HG03520 (cell line): ENCODE data around the gene JOSD2.
"Not testable (repeated sequence)": the region's sequence is repeated elsewhere in the genome, so short reads cannot be mapped to it uniquely, and the experiment has no call there.

Experiments
- ATAC-seq: cut with Tn5 transposase; IDR thresholded peaks from one replicate; pipeline ENCODE4 v1.9.1; 2021; ENCODE audit warnings: mild to moderate bottlenecking, moderate library complexity; ENCODE audit not compliant: unreplicated experiment

JOSD2 gene

DNA sequence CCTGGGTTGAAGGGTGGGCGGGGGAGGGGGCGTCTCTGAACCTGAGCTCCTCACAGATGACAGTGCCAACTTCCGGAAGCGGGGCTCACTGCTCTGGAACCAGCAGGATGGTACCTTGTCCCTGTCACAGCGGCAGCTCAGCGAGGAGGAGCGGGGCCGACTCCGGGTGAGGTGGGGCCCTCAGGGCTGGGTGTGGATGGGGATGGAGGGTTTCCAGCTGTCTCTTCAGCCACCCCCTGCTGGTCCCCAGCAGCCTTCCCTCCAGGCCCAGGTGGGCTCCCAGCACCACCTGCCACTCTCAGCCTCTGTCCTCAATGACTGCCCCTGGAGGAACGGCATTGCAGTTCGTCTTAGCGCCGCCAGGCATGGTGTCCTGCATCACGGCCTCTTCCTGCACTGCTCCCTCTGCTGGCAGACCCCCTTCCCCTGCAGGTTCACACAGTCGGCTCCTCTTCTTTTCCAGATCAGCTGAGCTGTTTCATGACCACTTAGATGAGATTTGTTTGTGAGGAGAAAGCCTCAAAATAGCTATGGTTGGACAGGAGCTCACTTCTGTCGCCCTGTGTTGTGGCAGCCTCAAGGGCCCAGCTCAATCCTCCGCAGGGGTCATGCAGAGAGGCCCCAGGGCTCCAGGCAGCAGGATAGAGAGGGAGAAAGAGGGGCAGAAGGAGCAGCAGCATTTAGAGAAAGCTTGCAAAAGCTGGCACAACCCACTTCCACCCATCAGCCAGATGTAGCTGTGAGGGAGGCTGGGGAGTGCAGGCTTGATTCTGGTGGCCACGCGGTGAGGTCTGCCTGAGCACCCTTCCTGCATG is 31.9 kb downstream of the JOSD2 start:
- no peak for ATAC-seq

DNA sequence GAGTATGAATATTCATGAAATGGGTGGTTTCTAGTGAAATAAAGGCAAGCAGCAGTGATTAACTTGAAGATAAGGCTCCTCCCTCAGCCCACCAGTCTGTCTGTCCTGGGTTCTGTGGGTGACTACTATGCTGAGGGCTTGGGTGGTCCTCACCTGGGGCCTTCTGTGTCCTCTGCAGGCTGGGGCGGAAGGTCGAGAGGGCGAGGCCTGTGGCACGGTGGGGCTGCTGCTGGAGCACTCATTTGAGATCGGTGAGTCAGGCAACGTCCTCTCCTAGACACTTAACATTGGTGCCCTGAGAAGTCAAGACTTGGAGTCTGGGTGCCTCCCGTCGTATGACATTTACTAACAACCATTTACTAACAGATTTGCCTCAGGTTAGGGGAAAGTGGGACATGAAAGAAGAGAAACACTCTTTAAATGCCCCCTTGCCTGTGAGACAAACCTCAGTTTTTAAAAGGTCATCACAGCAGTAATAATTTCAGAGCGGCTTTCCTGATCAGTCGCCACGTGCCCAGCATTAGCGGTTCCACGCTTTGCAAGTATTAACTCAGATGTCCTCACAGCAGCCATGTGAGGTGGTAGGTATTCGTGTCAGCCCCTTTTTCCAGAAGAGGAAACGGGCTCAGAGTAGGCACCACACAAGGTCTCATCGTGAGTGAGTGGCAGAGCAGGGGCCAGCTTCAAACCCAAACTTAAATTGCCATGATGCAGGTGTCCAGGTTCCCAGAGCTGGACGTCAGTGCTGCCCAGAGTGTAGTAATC is 33.1 kb downstream of the JOSD2 start:
- no peak for ATAC-seq

DNA sequence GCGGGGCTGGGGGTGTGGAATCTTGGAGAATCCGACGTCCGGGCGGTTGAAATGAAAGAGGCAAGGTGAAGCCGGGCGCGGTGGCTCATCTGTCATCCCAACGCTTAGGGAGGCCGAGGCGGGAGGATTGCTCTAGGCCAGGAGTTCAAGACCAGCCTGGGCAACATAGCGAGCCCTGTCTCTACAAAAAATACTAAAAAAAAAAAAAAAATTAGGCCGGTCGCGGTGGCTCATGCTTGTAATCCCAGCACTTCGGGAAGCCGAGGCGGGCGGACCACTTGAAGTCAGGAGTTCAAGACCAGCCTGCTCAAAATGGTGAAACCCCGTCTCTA is 34.1 kb downstream of the JOSD2 start:
- ATAC-seq, result no peak

DNA sequence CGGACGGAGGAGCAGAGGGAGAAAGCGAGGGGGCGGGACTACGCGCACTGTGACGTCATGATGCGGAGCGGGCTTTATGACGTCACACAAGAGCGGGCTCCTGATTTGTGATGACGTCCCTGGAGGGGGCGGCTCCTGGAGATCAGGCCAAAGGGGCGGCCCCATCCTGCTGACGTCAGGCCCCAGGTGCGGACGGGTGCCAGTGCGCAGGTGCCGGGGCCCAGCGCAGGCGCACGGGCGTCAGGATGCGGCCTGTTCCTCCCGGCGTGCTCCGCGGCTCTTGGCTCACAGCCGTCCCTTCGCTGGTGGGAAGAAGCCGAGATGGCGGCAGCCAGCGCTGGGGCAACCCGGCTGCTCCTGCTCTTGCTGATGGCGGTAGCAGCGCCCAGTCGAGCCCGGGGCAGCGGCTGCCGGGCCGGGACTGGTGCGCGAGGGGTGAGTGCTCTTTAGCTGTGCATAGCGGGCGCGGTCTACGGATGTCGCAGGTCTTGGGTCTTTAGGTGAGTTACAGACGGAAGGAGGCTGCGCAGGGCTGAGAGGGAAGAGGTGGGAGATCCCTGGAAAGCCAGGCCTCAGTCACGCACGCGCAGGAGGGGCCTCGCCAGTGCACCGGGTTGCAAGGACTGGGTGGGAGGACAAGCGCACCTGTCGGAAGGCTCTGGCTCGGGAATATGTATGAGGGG is 34.6 kb downstream of the JOSD2 start, which contains the start of the genes EMC10 and GARIN5A:
Gene EMC10 (plus strand): TSS at position 284 of the 683 bp plus-strand sequence. CDS start 38 bp downstream, at position 322.
Gene GARIN5A (minus strand): TSS at position 625 of the 683 bp plus-strand sequence. CDS start 460 bp downstream, at position 165.
- peak; percentile 61 for ATAC-seq

DNA sequence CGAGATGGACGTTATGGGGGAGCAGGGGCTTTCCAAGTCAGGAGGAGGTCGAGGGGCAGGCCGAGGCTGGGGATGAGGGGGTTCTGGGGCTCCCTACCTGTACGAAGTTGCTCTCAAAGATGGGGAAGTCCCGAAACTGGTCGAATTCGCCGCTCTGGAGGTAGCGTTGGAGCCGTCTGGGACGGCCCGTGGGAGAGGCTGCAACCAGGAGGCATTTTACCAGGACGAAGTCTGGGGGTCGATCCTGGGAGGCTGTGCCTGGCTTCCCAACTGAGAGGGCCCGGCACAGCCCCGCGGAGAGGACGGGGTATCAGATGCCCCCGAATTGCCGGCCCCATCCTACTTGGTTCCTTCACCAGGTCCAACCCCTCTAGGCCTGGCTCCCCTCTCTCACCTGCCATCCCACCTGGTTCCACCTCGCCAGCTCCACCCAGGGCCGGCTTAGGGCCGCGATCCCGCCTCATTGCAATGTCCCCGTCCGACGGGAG is 35.2 kb downstream of the JOSD2 start:
- no peak for ATAC-seq

DNA sequence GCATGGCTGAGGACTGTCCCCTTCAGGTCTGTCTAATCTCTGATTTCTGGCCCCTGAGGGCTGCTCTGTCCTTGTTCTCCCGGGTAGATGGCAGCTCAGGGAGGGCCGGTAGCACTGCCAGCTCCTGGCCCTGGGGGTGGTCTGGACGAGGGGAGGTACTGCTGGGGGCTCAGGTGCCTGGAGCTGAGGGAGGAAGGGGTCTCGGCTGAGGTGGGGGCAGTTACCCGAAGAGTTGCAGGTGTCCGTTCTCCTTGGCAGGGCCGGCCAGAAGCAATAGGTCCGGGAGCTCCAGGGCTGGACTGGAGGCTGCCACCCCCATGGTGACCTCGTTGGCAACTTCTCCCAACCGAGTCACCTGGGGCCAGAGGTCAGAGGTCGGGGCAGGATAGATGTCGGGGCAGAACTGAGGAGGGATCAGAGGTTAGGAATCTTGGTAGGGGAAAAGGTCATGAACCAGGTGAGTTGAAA is 35.9 kb downstream of the JOSD2 start:
- ATAC-seq, result no peak

DNA sequence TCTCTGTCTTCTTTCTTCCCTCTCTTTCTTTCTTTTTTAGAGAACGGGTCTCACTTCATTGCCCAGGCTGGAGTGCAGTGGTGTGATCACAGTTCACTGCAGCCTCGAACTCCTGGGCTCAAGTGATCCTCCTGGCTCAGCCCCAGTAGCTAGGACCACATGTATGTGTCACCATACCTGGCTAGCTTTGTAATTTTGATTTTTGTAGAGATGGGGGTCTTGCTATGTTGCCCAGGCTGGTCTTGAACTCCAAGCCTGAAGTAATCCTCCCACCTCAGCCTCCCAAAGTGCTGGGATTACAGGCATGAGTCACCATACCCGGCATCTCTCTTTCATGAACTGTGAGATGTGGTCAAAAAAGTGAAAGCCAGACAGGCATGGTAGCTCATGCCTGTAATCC is 37.7 kb downstream of the JOSD2 start:
- not testable (repeated sequence) for ATAC-seq

DNA sequence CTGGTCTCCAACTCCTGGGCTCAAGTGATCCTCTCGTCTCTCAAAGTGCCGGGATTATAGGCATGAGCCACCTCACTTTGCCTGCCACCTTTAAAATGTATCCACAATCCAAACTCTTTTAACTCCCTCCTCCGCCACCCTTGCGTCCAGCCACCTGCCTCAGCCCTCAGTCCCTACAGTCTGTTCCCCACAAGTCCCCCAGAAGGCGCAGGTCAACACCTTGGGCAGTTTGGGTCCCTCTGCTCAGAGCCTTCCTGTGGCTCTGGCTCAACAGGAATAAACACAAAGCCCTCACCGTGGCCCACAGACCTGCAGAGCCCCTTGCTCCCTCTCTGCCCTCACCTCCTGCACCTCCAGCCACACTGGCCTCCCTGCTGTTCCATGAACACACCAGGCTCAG is 42.2 kb downstream of the JOSD2 start:
- no peak for ATAC-seq

DNA sequence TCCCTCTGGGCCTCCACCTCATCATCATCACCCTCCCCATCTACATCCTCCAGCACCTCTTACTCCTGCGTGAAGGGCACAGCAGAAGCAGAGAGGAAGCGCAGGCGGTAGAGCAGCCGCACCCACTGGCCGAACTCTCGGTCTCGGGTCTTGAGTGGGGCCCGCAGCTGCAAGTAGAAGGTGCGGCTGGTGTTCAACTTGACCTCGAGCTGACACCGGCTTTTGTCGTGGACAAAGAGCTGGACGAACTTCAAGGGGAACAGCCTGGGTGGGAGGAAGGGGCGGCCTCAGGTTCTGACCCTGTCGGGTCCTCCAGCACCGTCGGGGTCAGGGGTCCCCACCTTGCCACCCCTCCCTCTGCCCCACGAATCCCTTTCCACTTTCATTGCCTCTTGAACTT is 43.4 kb downstream of the JOSD2 start:
- ATAC-seq, result no peak

DNA sequence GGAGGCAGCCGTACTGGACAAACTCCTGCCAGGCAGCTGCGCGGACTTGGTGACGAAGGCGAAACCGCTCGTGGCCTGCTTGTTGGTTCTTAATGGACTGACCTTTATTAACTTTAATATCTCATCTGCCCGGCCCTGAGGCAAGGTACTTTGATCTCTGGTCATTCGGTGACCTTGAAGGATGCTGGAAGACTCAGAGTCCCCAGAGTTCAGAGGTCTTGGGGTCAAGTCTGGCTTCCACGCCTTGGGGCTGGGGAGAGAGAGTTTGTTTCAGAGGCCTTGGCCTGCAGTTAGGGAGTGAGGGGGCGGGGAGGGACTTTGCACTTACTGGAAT is 44.3 kb downstream of the JOSD2 start:
- ATAC-seq, result no peak

DNA sequence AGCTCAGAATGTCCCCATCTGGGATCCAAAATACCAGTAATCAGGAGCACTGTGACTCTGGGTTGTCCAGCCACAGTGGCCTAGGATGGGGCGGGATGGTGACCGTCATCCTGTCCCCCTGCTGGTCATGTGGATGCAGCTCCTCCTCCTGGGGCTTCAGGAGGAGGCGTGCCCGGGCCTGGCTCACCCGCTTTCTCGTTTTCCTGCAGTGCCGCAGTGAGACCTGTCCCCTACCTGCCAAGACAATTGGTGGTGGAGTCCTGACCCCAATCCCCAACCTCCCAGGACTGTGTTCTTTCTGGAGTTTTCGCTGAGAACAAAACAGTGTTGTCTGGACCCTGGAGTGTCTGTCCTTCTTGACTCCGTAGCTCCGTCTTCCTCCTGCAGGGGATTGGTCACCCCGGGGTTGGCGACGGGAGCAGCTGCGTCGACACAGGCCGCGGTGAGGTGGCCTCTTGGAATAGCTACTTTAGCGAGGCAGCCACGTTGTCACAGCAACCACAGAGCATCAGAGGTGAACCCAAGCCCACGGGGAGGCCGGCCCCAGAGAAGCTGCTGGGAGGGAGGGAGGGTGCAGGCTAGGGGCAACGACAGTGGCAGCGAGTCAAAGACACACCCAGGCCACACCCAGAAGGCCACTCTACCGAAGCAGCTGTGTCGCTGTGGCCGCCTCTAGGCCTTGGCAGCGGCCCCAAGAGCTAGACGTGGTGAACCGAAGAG is 44.8 kb downstream of the JOSD2 start:
- no peak for ATAC-seq

DNA sequence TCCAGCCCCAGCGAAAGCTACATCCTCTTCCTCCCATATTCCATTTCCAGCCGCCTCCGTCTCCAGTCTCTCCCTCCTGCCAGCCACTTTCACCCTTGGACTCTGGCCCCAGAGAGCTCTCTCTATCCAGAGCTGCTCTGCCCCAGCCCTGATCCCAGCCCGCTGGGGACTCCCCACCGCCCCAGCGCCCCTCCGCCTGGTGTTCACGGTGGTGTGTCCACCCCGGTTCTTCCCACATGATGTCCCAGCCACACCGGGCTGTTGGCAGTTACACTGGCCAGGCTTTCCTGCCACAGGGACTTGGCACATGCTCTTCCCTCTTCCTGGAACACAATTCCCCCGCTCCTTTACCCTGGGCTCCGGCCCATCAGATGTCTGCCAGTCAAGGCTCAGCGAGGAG is 46.0 kb downstream of the JOSD2 start:
- ATAC-seq, result no peak

DNA sequence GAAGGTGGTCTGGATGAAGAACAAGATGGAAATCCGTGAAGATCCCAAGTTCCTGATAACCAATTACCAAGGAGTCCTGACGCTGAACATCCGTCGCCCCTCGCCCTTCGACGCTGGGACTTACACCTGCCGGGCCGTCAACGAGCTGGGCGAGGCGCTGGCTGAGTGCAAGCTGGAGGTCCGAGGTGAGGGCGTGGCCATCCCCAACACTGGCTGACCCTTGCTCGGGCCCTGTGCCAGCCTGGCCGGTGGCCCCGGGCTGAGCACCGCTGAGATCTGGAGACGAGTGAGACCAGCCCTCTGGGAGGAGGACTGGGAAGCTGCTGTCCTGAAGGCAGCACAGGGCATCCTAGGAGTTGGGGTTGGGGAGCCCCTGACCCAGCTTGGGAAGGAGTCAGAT is 46.6 kb downstream of the JOSD2 start:
- ATAC-seq, result no peak

DNA sequence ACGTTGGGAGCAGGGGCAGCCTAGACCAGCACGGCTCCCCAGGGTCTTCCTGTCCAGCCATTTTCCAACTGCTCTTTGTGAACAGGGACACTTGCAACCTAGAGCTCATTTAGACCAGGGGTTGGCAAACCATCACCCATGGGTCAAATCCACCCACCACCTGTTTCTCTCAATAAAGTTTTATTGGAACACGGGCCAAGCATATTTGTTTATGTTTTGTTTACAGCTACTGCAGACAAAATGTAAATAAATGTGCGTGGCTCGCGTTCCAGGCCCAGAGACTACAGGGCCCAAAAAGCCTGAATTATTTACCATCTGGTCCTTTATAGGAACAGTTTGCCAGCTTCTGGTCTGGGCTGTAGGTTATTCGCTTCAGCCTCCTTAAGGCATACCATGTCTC is 48.0 kb downstream of the JOSD2 start:
- no peak for ATAC-seq

DNA sequence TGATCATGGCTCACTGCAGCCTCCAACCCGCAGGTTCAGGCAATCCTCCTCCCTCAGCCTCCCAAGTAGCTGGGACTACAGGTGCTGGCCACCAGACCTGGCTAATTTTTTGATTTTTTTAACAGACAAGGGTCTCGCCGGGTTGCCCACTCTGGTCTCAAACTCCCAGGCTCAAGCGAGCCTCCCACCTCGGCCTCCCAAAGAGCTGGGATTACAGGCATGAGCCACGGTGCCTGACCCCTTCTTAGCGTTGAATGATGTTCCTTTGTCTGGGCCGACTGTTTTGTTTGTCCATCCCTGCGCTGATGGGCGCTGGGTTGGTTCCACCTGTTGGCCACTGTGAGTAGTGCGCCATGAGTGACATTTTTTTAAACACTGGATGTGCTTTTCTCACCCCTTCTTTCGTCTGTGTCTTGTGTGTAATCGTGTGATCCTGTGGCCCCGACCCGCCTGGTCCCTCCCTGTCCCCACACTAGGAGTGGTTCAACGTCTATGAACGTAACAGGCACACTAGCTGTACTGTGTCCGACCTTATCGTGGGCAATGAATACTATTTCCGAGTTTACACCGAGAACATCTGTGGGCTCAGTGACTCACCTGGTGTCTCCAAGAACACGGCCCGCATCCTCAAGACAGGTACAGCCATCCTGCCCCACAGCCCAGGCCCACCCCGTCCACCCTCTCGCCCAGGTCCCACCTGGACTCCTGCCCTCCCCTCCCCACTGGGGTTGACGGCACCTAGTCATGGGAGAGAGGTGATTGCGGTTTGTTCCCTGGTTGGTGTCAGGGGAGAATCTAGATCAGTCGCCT is 49.7 kb downstream of the JOSD2 start:
- ATAC-seq, result no peak

DNA sequence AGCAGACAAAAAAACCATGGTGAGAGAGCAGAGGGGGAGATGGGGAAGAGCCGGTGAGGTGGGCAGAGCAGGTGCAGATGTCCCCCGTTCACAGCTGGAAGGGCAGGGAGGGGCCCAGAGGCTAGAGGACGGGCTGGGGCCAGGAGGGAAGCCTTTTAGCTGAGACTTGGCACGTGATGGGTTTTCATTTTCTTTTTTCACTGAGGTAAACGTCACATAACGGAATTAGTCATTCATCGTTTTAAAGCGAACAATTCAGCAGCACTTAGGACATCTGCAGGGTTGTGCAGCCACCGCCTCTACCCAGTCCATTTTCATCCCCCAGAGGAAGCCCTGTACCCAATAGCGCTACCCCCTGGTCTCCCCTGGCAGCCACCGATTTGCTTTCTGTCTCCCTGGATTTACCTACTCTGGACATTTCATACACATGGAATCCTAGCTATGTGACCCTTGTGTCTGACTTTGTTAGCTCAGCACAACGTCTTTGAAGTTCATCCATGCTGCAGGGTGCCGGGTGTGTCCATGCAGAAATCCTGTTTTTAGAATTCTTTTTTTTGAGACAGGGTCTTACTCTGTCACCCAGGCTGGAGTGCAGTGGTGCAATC is 50.7 kb downstream of the JOSD2 start:
- no peak for ATAC-seq

DNA sequence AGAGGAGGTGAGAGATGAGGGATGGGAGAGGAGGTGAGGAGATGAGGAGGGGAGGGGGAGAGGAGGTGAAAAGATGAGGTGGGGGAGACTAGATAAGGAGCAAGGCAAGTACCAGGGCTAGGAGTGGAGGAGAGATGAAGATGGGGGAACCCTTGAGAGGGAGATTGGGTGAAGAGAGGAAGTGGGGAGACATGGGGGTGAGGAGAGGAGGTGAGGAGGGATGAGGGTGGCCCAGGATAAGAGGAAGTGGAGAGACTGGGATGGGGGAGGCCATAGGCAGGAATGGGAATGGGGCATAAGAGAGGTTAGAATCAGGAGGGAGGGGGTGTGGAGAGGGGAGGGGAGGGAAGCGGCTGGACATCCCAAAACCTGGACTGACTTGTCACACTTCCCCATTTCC is 51.4 kb downstream of the JOSD2 start:
- ATAC-seq, result no peak

DNA sequence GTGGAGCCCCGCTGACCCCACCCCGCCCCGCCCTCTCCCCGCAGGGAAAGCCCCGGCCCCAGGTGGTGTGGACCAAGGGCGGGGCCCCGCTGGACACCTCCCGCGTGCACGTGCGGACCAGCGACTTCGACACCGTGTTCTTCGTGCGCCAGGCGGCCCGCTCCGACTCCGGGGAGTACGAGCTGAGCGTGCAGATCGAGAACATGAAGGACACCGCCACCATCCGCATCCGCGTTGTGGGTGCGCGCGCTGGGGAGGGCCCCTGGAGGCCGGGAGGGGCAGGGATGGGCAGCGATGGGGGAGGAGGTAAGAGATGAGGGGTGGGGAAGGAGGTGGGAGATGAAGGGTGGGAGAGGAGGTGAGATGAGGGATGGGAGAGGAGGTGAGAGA is 51.9 kb downstream of the JOSD2 start:
- ATAC-seq, result no peak

DNA sequence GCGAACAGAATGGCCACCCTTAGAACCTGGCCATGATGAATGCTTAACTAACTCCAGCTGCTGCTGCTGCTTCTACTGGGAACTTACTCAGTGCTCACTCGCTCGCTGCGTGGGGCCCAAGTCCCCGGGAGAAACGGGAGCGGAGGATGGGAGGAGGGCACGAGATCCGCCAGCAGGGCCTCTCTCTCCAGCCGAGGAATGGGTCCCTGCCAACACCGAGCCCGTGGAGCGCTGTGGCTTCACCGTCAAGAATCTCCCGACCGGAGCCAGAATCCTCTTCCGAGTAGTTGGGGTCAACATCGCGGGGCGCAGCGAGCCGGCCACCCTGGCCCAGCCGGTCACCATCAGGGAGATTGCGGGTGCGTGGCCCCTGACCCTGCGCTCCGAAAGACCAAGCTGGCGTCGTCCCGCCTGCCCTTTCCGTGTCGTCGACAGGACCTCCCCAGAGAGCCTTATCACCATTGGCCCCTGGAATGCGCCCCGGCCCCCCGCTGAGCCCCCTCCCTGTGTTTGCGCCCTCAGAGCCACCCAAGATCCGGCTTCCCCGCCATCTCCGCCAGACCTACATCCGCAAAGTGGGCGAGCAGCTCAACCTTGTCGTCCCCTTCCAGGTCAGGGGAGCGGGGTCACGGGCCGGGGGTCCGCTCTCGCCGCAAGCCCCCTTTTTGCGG is 52.5 kb downstream of the JOSD2 start:
- no peak for ATAC-seq
